Muscle layer of colon (tissue), 2 donors: ENCODE data around the gene USP17L26.
"Not testable (repeated sequence)": the region's sequence is repeated elsewhere in the genome, so short reads cannot be mapped to it uniquely, and the experiment has no call there.

Experiments
- H3K27ac ChIP-seq: one replicate; pipeline ENCODE4 v1.7.0; 2013; ENCODE audit warnings: low read depth, mild to moderate bottlenecking, low read length, moderate library complexity
- H3K27me3 ChIP-seq, 2 donors: one replicate each; pipeline ENCODE4 v1.7.0; 2013; ENCODE audit warnings: low read length in 2 of 2, mild to moderate bottlenecking in 2 of 2; ENCODE audit not compliant: insufficient read depth in 2 of 2, control insufficient read depth in 1 of 2
- H3K36me3 ChIP-seq: one replicate; pipeline ENCODE4 v1.7.0; 2013; ENCODE audit warnings: mild to moderate bottlenecking, low read length; ENCODE audit not compliant: insufficient read depth
- H3K4me1 ChIP-seq: one replicate; pipeline ENCODE4 v1.7.0; 2013; ENCODE audit warnings: mild to moderate bottlenecking, low read length; ENCODE audit not compliant: insufficient read depth
- H3K4me3 ChIP-seq, 2 donors: one replicate each; pipeline ENCODE4 v1.7.0; 2013; ENCODE audit warnings: low read length in 2 of 2, low read depth in 1 of 2, mild to moderate bottlenecking in 1 of 2, moderate library complexity in 1 of 2
- H3K9ac ChIP-seq: one replicate; pipeline ENCODE4 v1.7.0; 2013; ENCODE audit warnings: low read length
- H3K9me3 ChIP-seq: one replicate; pipeline ENCODE4 v1.7.0; 2013; ENCODE audit warnings: mild to moderate bottlenecking, low read length
- donor health status: abdominal sarcoma.
- donor health status: Adenocarcinoma of cecum.

The USP17L26 gene

DNA sequence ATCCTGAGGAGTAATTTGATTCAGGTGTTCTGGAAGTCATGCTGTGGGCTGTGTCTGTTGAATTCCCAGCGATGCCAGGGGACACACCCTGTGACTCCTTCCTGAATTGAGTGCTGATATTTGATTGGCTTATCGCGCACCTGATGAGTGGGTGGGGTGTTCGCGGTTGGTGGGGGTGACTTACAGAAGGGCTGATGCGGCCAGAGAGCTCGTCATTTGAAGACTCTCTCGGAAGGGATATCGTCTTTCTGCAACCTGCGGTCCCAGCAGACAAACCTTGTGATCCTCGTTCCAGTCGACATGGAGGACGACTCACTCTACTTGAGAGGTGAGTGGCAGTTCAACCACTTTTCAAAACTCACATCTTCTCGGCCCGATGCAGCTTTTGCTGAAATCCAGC lies at the start of gene USP17L26:
TSS of gene USP17L26 (plus strand) at position 301 of the 400 bp plus-strand sequence. CDS start at position 301, 0 bp downstream.
- H3K27me3 ChIP-seq, H3K9me3 ChIP-seq, H3K9ac ChIP-seq, H3K4me1 ChIP-seq, H3K27ac ChIP-seq, H3K4me3 ChIP-seq, H3K36me3 ChIP-seq: not testable (repeated sequence)

GRCh38 chr4:9324191-9324590 lies 10.3 kb upstream of the USP17L26 start:
- H3K4me1 ChIP-seq, H3K4me3 ChIP-seq, H3K9ac ChIP-seq, H3K27ac ChIP-seq, H3K27me3 ChIP-seq, H3K9me3 ChIP-seq, H3K36me3 ChIP-seq: not testable (repeated sequence)

GRCh38 chr4:9324865-9325264 lies 9.6 kb upstream of the USP17L26 start, which contains the start of gene USP17L24:
Gene USP17L24 (plus strand): TSS chr4:9325165. CDS start chr4:9325165, 0 bp downstream.
- H3K36me3 ChIP-seq, H3K27me3 ChIP-seq, H3K9ac ChIP-seq, H3K4me1 ChIP-seq, H3K4me3 ChIP-seq, H3K27ac ChIP-seq, H3K9me3 ChIP-seq: not testable (repeated sequence)

GRCh38 chr4:9329611-9330010 lies 4.8 kb upstream of the USP17L26 start, which contains the start of gene USP17L25:
Gene USP17L25 (plus strand): TSS chr4:9329911. CDS start chr4:9329911, 0 bp downstream.
- not testable (repeated sequence) for H3K9ac ChIP-seq

DNA sequence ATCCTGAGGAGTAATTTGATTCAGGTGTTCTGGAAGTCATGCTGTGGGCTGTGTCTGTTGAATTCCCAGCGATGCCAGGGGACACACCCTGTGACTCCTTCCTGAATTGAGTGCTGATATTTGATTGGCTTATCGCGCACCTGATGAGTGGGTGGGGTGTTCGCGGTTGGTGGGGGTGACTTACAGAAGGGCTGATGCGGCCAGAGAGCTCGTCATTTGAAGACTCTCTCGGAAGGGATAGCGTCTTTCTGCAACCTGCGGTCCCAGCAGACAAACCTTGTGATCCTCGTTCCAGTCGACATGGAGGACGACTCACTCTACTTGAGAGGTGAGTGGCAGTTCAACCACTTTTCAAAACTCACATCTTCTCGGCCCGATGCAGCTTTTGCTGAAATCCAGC lies 4.6 kb downstream of the USP17L26 start, which contains the start of gene USP17L5:
TSS of gene USP17L5 (plus strand) at position 301 of the 400 bp plus-strand sequence. CDS start at position 301, 0 bp downstream.
- H3K9me3 ChIP-seq, H3K27ac ChIP-seq, H3K4me3 ChIP-seq, H3K27me3 ChIP-seq, H3K4me1 ChIP-seq, H3K9ac ChIP-seq, H3K36me3 ChIP-seq: not testable (repeated sequence)

More at GRCh38 chr4:9329611-9330010, 4.8 kb upstream of the USP17L26 start, which contains the start of gene USP17L25:
- not testable (repeated sequence) for H3K4me3 ChIP-seq, H3K4me1 ChIP-seq, H3K9me3 ChIP-seq, H3K27ac ChIP-seq, H3K36me3 ChIP-seq, H3K27me3 ChIP-seq

DNA sequence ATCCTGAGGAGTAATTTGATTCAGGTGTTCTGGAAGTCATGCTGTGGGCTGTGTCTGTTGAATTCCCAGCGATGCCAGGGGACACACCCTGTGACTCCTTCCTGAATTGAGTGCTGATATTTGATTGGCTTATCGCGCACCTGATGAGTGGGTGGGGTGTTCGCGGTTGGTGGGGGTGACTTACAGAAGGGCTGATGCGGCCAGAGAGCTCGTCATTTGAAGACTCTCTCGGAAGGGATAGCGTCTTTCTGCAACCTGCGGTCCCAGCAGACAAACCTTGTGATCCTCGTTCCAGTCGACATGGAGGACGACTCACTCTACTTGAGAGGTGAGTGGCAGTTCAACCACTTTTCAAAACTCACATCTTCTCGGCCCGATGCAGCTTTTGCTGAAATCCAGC lies 9.4 kb downstream of the USP17L26 start, which contains the start of gene USP17L27:
TSS of gene USP17L27 (plus strand) at position 301 of the 400 bp plus-strand sequence. CDS start at position 301, 0 bp downstream.
- not testable (repeated sequence) for H3K36me3 ChIP-seq, H3K4me3 ChIP-seq, H3K27me3 ChIP-seq, H3K9ac ChIP-seq, H3K4me1 ChIP-seq, H3K9me3 ChIP-seq, H3K27ac ChIP-seq

DNA sequence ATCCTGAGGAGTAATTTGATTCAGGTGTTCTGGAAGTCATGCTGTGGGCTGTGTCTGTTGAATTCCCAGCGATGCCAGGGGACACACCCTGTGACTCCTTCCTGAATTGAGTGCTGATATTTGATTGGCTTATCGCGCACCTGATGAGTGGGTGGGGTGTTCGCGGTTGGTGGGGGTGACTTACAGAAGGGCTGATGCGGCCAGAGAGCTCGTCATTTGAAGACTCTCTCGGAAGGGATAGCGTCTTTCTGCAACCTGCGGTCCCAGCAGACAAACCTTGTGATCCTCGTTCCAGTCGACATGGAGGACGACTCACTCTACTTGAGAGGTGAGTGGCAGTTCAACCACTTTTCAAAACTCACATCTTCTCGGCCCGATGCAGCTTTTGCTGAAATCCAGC lies 14.1 kb downstream of the USP17L26 start, which contains the start of gene USP17L28:
TSS of gene USP17L28 (plus strand) at position 301 of the 400 bp plus-strand sequence. CDS start at position 301, 0 bp downstream.
- H3K4me3 ChIP-seq, H3K9me3 ChIP-seq, H3K4me1 ChIP-seq, H3K36me3 ChIP-seq, H3K27me3 ChIP-seq, H3K9ac ChIP-seq, H3K27ac ChIP-seq: not testable (repeated sequence)

DNA sequence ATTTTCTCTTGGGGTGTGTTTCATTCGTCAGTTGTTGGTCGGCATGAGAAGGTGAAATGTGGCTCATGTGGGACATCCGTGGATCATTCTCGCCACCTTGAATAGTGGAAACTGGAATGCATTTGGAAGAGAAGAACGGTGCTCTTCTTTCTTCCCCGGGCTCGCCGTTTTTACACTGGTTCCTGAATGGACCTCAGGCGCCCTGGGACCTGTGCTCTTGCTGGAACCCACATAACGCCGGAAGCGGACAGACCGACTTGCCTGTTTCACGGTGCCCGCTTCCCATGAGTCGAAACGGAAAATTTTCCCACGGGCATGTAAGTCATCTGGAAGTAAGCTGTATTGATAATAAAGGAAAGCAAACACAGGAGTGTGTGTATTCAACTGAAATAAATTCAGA lies 16.4 kb downstream of the USP17L26 start:
- not testable (repeated sequence) for H3K36me3 ChIP-seq, H3K27me3 ChIP-seq, H3K9ac ChIP-seq, H3K27ac ChIP-seq, H3K4me3 ChIP-seq, H3K4me1 ChIP-seq, H3K9me3 ChIP-seq

DNA sequence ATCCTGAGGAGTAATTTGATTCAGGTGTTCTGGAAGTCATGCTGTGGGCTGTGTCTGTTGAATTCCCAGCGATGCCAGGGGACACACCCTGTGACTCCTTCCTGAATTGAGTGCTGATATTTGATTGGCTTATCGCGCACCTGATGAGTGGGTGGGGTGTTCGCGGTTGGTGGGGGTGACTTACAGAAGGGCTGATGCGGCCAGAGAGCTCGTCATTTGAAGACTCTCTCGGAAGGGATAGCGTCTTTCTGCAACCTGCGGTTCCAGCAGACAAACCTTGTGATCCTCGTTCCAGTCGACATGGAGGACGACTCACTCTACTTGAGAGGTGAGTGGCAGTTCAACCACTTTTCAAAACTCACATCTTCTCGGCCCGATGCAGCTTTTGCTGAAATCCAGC lies 18.9 kb downstream of the USP17L26 start, which contains the start of gene USP17L29:
TSS of gene USP17L29 (plus strand) at position 301 of the 400 bp plus-strand sequence. CDS start at position 301, 0 bp downstream.
- H3K4me3 ChIP-seq, H3K9ac ChIP-seq, H3K36me3 ChIP-seq, H3K27me3 ChIP-seq, H3K4me1 ChIP-seq, H3K9me3 ChIP-seq, H3K27ac ChIP-seq: not testable (repeated sequence)

DNA sequence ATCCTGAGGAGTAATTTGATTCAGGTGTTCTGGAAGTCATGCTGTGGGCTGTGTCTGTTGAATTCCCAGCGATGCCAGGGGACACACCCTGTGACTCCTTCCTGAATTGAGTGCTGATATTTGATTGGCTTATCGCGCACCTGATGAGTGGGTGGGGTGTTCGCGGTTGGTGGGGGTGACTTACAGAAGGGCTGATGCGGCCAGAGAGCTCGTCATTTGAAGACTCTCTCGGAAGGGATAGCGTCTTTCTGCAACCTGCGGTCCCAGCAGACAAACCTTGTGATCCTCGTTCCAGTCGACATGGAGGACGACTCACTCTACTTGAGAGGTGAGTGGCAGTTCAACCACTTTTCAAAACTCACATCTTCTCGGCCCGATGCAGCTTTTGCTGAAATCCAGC lies 28.4 kb downstream of the USP17L26 start, which contains the start of gene USP17L30:
TSS of gene USP17L30 (plus strand) at position 301 of the 400 bp plus-strand sequence. CDS start at position 301, 0 bp downstream.
- not testable (repeated sequence) for H3K36me3 ChIP-seq, H3K4me3 ChIP-seq, H3K9me3 ChIP-seq, H3K4me1 ChIP-seq, H3K9ac ChIP-seq, H3K27ac ChIP-seq, H3K27me3 ChIP-seq

DNA sequence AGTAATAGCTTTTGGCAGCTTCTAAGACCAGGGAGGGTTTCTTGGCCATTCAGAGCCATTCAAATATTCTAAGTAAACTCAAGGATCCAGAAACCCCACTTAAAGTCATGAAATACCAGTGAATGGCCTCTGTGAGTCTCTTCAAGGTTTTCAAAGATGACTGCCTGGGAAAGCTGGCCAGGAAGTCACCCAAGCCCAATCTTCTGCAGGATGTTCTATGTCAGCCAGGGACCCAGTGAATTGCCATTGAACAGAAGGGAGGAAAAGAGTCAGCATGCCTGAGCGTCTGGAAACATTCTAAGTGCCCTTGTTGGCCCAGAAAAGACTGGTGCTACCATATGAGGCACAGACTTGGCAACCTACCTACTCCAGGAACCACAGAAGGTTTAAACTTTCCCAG lies 45.4 kb downstream of the USP17L26 start:
- H3K4me3 ChIP-seq, H3K9me3 ChIP-seq, H3K9ac ChIP-seq, H3K27me3 ChIP-seq, H3K4me1 ChIP-seq, H3K27ac ChIP-seq, H3K36me3 ChIP-seq: not testable (repeated sequence)

DNA sequence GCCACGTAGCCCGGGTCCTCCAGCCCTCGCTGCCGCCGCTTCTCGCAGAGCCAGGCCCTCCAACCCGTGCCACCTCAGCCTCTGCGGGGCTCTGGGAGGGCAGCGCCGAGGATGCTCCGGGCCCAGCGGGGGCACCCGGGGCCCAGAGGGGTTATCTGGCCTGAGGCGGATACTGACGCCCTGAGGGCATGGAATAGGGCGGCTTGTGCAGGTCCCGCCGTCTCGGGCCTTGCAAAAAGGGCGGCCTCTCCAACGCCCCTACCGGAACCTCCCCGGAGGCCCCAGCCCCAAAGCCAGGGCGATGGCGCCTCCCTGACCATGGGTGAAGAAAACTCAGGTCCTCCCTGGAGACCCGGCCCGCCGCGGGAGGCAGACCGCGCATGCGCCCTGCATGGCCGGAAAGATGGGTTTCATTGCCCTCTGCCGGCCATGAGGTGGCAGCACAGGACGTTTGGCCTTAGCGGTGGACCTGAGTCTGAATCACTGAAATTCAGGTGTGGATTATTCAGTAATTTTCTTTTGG lies 46.6 kb downstream of the USP17L26 start:
- H3K9ac ChIP-seq, H3K36me3 ChIP-seq, H3K27me3 ChIP-seq, H3K9me3 ChIP-seq, H3K4me1 ChIP-seq, H3K27ac ChIP-seq: not testable (repeated sequence)
- peak overlapping the region; percentile 27 to 40 for H3K4me3 ChIP-seq
